Stimulated activated CD4-positive, alpha-beta T cell treated with anti-CD3 and anti-CD28 coated beads, Interleukin-15, amount 100 ng/mL, for 24 hours (primary cell): ENCODE data around the gene SCUBE1.
A peak's percentile ranks its signal among the peaks of the same experiment; 100 is the strongest.

Experiments
- DNase-seq: peaks from one replicate; pipeline ENCODE4 v3.0.0-alpha.2; 2020

The SCUBE1 gene

GRCh38 chr22:43343262-43343669 is at the start of gene SCUBE1:
Gene SCUBE1 (minus strand): TSS chr22:43343372. CDS start chr22:43343261, 111 bp downstream.
- DNase-seq = peak; percentile 69

- no peak for DNase-seq
These were observed 49.3 kb upstream of the SCUBE1 start for GRCh38 chr22:43392385-43392989.

DNA sequence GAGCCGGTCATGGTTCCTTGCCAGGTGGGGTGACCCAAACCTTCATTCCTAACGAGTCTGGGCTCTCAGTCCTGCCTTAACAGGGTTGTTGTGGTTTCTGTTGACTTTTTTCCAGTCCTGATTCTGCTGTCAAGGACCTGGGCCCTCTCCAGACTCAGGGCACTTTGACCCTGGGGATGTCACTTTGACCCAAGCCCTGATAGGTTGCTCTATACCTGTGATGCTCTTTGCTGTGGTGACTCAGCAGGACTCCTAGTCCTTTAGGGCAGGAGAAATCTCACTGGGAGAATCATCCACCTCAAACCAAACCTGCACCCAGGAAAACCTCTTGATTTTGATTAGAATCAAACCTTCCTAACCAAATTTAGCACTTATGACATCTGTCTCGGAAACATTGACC is 48.1 kb upstream of the SCUBE1 start:
- DNase-seq = no peak

DNA sequence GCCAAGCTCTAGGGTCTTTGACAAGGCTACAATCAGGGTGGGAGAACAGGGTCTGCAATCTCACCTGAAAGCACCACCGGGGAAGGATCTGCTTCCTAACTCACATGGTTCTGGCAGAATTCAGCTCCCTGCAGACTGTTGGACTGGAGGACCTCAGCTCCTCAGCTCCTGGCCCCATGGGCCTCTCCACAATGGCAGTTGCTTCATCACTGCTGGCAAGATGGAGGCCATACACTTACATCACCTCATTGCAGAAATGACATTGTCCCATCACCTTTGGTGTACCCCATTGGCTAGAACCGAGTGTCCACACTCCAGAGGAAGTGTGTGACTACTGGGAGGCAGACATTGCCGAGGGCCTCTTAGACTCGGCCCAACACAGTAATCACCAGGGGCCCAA is 47.7 kb upstream of the SCUBE1 start:
- no peak for DNase-seq

DNA sequence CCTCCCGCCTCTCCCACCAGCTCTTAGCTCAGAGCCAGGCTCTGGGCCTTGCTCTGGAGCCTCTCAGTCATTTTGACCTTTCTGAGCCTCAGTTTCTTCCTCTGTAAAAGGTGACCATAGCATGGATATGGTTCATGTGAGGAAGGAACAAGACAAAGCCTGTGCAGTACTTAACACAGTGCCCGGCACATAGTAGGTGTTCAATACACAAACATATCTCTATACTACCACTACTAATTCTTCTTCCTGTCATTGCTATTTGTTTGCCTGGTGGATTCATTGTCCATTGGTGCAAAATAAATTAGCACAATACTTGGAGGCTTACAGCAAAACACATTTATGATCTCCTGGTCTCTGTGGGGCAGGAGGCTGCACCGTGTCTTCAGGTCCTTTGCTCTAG is 47.0 kb upstream of the SCUBE1 start:
- DNase-seq = no peak

- no peak for DNase-seq
These were observed 46.2 kb upstream of the SCUBE1 start for GRCh38 chr22:43389227-43389836.

- peak; percentile 82 for DNase-seq
These were observed 45.3 kb upstream of the SCUBE1 start for GRCh38 chr22:43388420-43388851.

DNA sequence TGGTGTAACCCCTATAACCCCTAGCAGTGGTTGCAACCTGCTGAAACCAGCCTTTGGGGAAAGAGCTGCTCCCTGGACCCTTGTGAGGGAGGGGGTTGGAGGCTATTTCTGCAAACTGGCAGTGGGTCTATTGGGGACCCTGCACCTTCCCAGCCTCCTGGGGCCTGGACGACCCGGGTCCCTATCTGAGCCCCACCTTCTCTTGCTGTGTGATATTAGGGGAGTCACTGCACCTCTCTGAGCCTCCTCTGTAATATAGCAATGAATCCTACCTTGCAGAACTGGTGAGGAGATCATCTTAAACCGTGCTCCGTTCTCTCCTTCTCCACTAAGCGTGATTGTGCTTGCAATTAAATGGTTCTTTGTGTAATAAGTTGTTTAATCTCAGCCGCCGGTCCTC is 44.6 kb upstream of the SCUBE1 start:
- DNase-seq = no peak

DNA sequence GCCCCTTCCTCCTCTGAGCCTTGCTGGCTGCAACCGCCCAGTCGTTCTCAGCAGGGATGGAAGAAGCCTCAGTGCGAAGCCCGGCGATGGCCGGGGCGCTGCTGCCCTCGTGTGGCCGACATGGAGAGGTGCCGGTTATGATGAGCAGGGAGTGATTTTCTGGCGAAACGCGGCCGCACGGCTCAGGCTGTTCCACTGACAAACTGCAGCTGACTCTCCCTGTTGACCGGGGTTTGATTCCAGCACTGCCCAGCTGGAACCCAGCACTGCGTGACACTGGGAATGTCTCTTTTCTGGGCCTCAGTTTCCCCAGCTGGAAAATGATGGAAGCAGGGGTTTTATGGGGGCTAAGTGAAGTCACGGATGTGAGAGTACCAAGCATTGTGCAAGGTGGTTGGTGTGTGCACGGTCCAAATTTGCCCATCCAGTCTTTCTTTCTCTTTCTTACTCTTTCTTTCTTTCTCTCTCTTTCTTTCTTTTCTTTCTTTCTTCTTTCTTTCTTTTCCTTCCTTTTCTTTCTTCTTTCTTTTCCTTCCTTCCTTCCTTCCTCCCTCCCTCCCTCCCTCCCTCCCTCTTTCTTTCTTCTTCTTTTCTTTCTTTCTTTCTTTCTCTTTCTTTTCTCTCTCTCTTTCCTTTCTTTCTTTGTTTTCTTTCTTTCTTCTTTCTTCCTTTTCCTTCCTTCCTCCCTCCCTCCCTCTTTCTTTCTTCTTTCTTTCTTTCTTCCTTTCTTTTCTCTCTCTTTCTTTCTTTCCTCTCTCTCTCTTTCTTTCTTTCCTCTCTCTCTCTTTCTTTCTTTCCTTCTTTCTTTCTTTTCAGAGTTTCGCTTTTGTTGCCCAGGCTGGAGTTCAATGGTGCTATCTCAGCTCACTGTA is 42.8 kb upstream of the SCUBE1 start:
- DNase-seq = peak; percentile 79

DNA sequence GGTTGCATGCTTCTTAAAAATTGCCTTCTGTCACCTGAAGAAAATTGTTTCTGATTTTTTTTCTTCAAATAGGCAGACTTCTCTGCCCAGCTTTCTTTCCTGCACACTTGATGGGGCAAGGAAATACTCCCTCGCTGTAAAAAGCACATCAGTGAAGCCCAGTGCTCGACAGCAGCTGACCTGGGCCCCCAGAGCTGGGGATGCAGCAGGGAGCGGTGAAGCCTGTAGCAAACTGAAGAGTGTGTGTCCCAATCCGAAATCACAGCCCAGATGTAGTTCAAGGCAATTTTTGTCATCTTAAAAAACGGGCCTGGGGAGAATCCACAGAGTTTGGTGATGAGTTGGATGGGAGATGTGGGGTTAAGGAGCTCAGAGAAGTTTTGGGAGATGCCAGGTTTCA is 41.7 kb upstream of the SCUBE1 start:
- no peak for DNase-seq

DNA sequence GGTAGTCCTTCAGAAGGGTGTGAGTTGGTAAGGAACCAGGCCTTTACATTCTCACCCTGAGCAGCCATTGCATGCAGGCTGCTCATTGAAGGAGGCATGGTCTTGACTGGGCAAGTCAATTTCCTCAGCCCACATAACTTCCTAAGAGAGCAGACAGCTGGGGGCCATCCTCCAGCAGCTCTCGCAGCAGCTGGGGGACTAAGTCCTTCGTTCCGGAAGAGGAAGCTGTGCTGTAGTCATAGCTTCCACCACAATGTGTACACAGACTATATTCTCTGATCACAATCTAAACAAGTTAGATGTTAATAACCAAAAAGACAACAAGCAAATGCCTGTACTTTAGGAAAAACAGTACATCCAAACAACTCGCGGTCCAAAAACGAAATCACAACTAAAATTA is 38.5 kb upstream of the SCUBE1 start:
- DNase-seq = no peak

DNA sequence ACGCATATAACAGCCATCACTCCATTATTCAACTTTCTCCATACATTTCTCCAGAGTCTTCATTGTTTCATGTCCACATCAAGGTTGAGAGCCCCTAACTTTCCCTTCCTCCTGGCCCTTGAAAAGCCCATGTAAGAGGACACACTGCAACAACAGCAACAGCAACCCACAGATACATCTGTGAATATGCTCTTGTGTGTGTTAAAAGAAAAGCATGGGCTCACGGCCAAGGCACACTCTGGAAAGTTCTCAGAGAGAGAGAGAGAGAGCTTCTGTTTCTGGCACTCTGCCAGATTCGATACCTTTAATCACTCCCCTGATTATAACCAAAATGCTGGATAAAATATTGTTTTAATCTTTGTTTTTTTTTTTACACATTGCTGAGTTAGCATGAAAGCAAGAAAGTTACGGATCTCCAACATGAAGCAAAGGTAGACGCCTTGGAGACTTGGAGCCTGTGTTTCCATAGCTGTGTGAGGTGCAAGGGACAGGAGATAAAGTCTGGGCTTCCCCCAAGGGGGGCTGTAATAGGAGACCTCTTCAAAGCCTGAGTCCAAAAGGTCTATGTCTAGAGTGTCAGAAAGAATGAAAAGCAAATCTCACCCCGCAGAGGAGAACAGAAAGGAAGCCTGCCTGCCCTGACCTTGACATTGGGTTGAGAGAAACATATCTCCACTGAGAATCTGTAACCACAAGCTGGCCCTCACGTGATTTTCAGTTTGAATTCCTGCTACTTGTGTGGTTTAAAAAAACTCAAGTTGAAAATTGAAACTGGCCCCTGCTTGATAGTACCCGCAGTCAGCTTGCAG is 34.9 kb upstream of the SCUBE1 start:
- no peak for DNase-seq

DNA sequence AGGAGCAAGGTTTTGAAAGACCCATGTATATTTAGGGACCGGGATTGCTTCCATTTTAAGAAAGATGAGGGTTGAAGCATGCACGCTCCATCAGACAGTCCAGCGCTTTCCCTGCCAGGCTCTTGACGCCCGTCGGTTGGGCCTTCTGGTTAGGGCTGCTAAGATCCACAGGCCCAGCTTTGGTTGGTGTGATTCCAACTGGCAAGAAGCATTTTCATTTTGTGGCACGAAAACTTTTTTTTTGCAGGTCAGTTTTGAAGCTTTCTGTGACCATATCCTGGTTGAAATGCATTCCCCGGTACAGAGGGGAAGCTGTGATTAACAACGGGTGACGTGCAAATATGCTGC is 34.4 kb upstream of the SCUBE1 start:
- no peak for DNase-seq

DNA sequence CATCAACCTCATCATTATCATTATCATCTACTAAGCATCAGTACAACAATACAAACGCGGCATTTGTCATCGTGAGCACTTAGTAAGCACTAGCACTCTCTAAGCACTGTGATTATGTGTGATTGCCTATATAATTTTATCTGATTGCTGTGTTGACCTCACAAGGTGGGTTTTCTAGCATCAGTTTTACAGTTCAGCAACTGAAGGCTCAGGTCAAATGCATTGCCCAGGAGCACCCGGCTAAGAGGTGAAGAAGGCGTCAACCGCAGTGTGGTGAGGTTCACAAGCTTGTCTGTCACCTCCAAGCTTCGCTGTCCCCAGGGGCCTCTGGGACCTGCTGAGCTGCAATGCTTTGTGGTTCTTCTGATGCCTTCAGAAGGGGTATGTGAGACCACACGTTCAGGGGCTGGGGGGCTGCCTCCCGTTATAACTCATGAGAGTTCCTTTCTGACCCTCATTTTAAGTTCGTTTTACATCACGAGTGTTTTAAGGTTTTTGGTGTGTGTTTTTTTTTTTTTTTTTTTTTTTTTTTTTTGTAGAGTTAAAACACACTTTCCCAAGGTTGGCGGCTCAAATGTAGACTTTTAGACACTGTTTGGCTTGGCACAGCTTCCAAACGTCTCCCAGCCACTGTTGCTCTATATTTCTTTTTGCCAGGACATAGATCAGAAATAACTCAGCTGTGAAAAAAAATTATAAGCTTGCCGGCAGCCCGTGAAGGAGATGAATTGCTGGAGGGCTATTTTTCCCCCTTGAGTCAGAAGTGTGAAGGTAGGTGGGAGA is 33.8 kb upstream of the SCUBE1 start:
- DNase-seq = peak; percentile 12

GRCh38 chr22:43375951-43376455 is 32.8 kb upstream of the SCUBE1 start:
- no peak for DNase-seq

GRCh38 chr22:43370036-43370435 is 26.9 kb upstream of the SCUBE1 start:
- no peak for DNase-seq

GRCh38 chr22:43365715-43366440 is 22.7 kb upstream of the SCUBE1 start:
- no peak for DNase-seq

DNA sequence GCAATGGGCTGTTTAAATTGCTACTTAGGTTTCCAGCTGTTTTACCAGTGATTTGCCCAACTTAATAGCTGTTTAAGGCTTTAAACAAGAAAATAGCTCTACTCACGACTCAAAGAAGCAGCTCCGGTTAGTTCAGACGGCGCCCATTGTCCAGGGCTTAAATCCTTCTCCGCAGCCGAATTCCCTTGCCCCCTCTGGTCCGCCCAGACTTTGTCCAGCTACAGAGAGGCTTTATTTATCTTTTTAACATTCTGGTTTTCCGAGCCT is 20.9 kb upstream of the SCUBE1 start:
- DNase-seq = no peak

DNA sequence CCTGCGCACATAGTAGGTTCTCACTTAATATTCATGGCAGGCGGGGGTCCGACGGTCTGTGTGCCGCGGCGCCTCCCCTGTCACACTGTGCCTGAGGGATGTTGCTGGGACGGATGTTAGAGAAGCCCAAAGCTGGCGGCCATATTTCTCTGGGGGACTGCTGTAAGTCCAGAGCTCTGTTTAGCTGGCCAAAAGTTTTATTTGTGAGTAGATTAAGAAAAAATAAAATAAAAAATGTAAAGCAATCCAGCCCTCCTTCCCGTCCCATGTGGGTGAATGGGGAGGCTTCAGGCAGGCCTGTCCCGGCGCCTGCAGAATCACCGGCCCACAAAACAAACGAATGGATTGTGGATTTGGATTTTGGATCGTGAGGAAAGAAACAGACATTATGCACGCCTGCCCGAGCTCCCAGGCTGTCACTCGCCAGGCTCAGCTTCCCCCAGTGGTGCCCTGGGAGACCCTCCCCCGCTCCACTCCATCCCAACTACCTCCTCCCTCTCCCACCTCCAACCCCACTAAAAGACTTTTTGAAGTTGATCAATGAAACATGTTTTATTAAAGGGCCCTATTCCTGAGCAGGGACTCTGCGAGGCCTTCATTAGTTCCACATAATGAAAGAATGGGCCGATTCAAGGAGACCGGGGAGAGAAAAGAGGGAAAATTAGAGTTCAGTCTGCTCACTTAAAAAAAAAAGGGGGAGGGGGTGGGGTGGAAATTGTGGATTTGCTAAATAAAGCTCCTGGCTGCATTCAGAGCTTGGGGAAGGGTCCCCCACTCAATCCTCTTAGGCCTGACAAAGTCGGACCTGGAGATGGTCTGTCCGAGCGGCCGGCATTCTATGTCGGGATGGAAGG is 20.4 kb upstream of the SCUBE1 start:
- DNase-seq = no peak

DNA sequence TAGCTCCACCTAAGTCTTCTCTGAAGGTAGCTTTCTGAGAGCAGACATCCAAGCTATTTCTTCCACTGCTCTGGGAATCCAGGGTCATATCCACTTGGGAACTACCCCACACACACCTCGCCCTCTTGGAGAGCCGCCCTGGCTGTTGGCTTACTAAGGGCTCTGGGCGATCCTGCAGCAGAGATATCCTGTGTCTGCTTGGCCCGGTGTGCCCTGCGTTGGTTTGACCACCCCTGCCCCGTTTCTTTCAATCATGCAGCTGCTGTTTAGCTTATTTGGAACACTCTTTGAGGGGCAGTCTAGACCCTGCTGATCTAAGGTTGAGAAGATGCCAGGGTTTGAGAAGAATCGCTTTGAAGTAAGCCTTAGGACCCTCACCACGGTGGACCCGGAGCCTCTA is 17.4 kb upstream of the SCUBE1 start:
- DNase-seq = no peak

GRCh38 chr22:43356881-43357280 is 13.7 kb upstream of the SCUBE1 start:
- no peak for DNase-seq
